Activated B cell treated with CpG ODN at 0.5 μM for 24 hours (primary cell): ENCODE results near the gene TDRD6. TPM values are rescaled to one million over a fixed set of nuclear protein-coding genes. Genes with fewer than 3 reads are reported as not detected.

Source experiments
- ATAC-seq: fragments of 200-7000 bp; cut with Tn5 transposase; one replicate; pipeline ENCODE4 v1.10.0; 2021; ENCODE audit warnings: low read depth, mild to moderate bottlenecking, moderate library complexity
- CTCF ChIA-PET: fragments of 350-600 bp; sonication (Branson Sonifier 250); formaldehyde crosslinking; loops from one replicate; lab custom pipeline; 2021; ENCODE audit warnings: antibody characterized with exemption; lab: Charles Lee
- POLR2A ChIA-PET: fragments of 350-600 bp; sonication (Branson Sonifier 250); formaldehyde crosslinking; loops from one replicate; lab custom pipeline; 2021; ENCODE audit warnings: antibody characterized with exemption; lab: Charles Lee
- DNase-seq: peaks from one replicate; pipeline ENCODE4 v3.0.0; 2022
- H3K27ac Mint-ChIP-seq: one replicate; pipeline ENCODE4 v1.8.0; 2020; ENCODE audit warnings: mixed read lengths
- H3K27me3 Mint-ChIP-seq: one replicate; pipeline ENCODE4 v1.8.0; 2021; ENCODE audit warnings: mixed read lengths
- H3K36me3 Mint-ChIP-seq: one replicate; pipeline ENCODE4 v1.8.0; 2021; ENCODE audit warnings: low read depth, mixed read lengths
- H3K4me1 Mint-ChIP-seq: one replicate; pipeline ENCODE4 v1.8.0; 2021; ENCODE audit warnings: mixed read lengths
- H3K4me3 Mint-ChIP-seq: one replicate; pipeline ENCODE4 v1.8.0; 2020; ENCODE audit warnings: mild to moderate bottlenecking, mixed read lengths
- H3K9me3 Mint-ChIP-seq: one replicate; pipeline ENCODE4 v1.8.0; 2020; ENCODE audit warnings: mixed read lengths
- CTCF ChIP-seq: fragments of 200-600 bp; IDR thresholded peaks from one replicate; pipeline ENCODE4 v1.8.0; 2022; ENCODE audit warnings: antibody characterized with exemption, mild to moderate bottlenecking
- intact Hi-C: fragments of 100-400 bp; cut with micrococcal nuclease; formaldehyde crosslinking; loops from one replicate; pipeline ENCODE4 v1.15.1; 2024
- total RNA-seq: library from RNA; stranded (reverse); gene quantifications from 2 replicates; pipeline ENCODE4 v1.2.3, GENCODE V29; 2022

TDRD6 gene
- total RNA-seq, result not detected in 2 replicates

- Mint-ChIP-seq H3K27me3 (peaks cover 6% of the 10 kb centered on the region), H3K9me3 (no peaks in the 10 kb centered on the region), H3K27ac (no peak within 1 kb of the TSS), H3K4me1 (no peaks in the 10 kb centered on the region), H3K36me3 (no peaks in the 10 kb centered on the region), H3K4me3 (no peak within 1 kb of the TSS)
- no peak for TF ChIP-seq CTCF
- no peak for DNase-seq
- POLR2A ChIA-PET, result no interaction called here
- no peak for ATAC-seq
- CTCF ChIA-PET, result no interaction called here
- intact Hi-C loops, result no loop called here
Observed at GRCh38 chr6:46687619-46688097, at the start of gene TDRD6. Gene TDRD6 (plus strand): TSS chr6:46687885. CDS start chr6:46688129, 244 bp downstream.

- no peak for TF ChIP-seq CTCF
- no peaks in the 10 kb centered on the region for H3K36me3 Mint-ChIP-seq
- POLR2A ChIA-PET, result no interaction called here
- no peak for ATAC-seq
- H3K9me3 Mint-ChIP-seq, result no peaks in the 10 kb centered on the region
- CTCF ChIA-PET, result no interaction called here
- peaks cover 8% of the 10 kb centered on the region for H3K4me1 Mint-ChIP-seq
- no peak overlapping the region for H3K27ac Mint-ChIP-seq
- H3K4me3 Mint-ChIP-seq, result no peak overlapping the region
- intact Hi-C loops, result no loop called here
- peaks cover 32% of the 10 kb centered on the region for H3K27me3 Mint-ChIP-seq
- no peak for DNase-seq
Observed at GRCh38 chr6:46637933-46638332, 49.8 kb upstream of the TDRD6 start.

- intact Hi-C loops, result no loop called here
- H3K27ac Mint-ChIP-seq, result no peak overlapping the region
Observed at GRCh38 chr6:46638650-46639049, 49.0 kb upstream of the TDRD6 start.

GRCh38 chr6:46642928-46643751 is 44.5 kb upstream of the TDRD6 start:
- ATAC-seq, result no peak
- no peak for DNase-seq
- no peak overlapping the region for H3K27ac Mint-ChIP-seq

More at GRCh38 chr6:46638650-46639049, 49.0 kb upstream of the TDRD6 start:
- ATAC-seq (no peak), DNase-seq (no peak)
- no peaks in the 10 kb centered on the region for H3K9me3 Mint-ChIP-seq
- CTCF ChIA-PET, result no interaction called here
- H3K4me3 Mint-ChIP-seq, result no peak overlapping the region
- POLR2A ChIA-PET, result no interaction called here
- no peak for TF ChIP-seq CTCF
- H3K4me1 Mint-ChIP-seq, result peaks cover 8% of the 10 kb centered on the region
- H3K27me3 Mint-ChIP-seq, result peaks cover 35% of the 10 kb centered on the region
- no peaks in the 10 kb centered on the region for H3K36me3 Mint-ChIP-seq

More at GRCh38 chr6:46642928-46643751, 44.5 kb upstream of the TDRD6 start:
- Mint-ChIP-seq H3K9me3 (peaks cover 4% of the 10 kb centered on the region), H3K4me1 (peaks cover under 1% of the 10 kb centered on the region), H3K27me3 (peaks cover 23% of the 10 kb centered on the region), H3K4me3 (no peak overlapping the region), H3K36me3 (no peaks in the 10 kb centered on the region)
- CTCF ChIA-PET, result no interaction called here
- TF ChIP-seq CTCF, result no peak
- intact Hi-C loops, result no loop called here
- POLR2A ChIA-PET, result no interaction called here
